Right lobe of liver (tissue), 4 donors: ENCODE results near the gene NUP210.

ENCODE experiments used
- POLR2A ChIP-seq: fragments of 450-650 bp; IDR thresholded peaks from one replicate; pipeline ENCODE4 v1.6.1; 2017; ENCODE audit warnings: antibody characterized with exemption, mild to moderate bottlenecking
- TF ChIP-seq, protein P1 (sequence below), 4 donors: fragments of 200-600 bp in 3 of 4; fragments of 450-650 bp in 1 of 4; IDR thresholded peaks; one replicate each; pipeline versions ENCODE4 v1.5.1 to v1.8.0; 2016 to 2022; ENCODE audit warnings: antibody characterized with exemption in 4 of 4, mild to moderate bottlenecking in 2 of 4
- donor health status: DM: no; HTN: no; CAD: no.
- donor health status: DM: no; HTN: no; CAD: no.
- donor health status: DM: no; HTN: yes; CAD: no.

DNA sequence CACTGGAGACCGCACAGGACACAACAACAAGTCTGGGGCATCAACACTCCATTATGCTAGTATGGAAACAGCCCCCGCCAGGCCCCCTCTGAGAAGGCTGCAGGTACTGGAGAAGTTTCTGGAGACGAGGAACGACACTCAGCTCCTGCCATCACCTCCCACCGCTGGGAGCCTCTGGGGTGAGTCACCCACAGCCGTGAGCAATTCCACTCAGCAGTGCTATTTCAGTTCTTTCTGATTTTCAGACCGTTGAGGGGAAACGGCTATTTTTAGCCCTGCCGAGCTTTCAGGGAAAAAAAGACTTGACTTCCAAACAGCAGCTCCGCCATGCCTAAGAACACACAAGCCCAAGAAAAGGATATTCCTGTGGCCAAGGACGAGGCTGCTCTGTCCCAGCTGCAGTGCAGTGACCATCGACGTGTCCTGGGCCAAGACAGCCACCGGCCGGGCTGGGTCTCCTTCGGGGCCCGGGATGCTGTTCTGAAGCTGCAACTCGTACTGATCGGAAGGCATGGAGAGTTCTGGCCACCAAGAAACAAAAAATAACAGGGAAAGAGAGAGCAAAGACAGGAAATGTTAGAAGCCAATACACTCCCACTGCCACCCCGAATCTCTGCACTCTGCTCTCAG lies 40.8 kb downstream of the NUP210 start:
- TF ChIP-seq, protein P1, sequence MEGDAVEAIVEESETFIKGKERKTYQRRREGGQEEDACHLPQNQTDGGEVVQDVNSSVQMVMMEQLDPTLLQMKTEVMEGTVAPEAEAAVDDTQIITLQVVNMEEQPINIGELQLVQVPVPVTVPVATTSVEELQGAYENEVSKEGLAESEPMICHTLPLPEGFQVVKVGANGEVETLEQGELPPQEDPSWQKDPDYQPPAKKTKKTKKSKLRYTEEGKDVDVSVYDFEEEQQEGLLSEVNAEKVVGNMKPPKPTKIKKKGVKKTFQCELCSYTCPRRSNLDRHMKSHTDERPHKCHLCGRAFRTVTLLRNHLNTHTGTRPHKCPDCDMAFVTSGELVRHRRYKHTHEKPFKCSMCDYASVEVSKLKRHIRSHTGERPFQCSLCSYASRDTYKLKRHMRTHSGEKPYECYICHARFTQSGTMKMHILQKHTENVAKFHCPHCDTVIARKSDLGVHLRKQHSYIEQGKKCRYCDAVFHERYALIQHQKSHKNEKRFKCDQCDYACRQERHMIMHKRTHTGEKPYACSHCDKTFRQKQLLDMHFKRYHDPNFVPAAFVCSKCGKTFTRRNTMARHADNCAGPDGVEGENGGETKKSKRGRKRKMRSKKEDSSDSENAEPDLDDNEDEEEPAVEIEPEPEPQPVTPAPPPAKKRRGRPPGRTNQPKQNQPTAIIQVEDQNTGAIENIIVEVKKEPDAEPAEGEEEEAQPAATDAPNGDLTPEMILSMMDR (IDR thresholded peaks at IDR 0.05) = no peak
- TF ChIP-seq POLR2A = no peak
